ENCODE results near the gene LMTK2. TPM values are rescaled to one million over a fixed set of nuclear protein-coding genes. Genes with fewer than 3 reads are reported as not detected.

LMTK2 gene
- total RNA-seq, 2 experiments from 2014 or later = 10.0 to 17.5 TPM

DNA sequence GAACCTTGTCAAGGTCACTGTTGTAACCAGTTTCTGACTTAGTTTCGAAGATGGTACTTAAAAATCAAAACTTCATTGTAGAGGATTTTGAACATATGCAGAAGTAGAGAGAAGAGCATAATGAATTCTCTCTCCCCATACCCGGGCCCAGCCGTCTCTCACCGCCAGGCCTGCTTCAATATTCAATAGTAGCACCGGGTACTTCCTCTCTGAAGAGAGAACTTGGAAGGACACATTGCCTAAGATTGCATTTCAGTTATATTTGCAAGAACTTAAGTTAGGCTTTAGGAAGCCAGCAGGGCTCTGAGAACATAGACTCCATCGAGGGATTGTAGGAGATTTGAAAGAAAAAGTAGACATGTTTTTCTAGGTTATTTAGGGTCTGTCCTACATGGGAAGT, 19.1 kb downstream of the LMTK2 start:
- H3K9me3 ChIP-seq (ENCODE audit: low read length) = no peaks in the 10 kb centered on the region
- no peak overlapping the region for H3K4me2 ChIP-seq (ENCODE audit: low read length)
- H3K27ac ChIP-seq (ENCODE audit: low read depth, low read length, poor library complexity, severe bottlenecking) = no peak overlapping the region
- no peaks in the 10 kb centered on the region for H3K36me3 ChIP-seq (ENCODE audit: insufficient read depth, low read length)
- H3K4me1 ChIP-seq (ENCODE audit: insufficient read depth, low read length, poor library complexity, severe bottlenecking) = no peaks in the 10 kb centered on the region
- no TSS peak for BruUV-seq (replicated peaks)
- CTCF ChIA-PET (ENCODE audit: unreplicated experiment) = no interaction called here
- intact Hi-C loops (cut with micrococcal nuclease; ENCODE audit: unreplicated experiment) = no loop called here
- H2AFZ ChIP-seq (ENCODE audit: low read length) = no peak overlapping the region
- no peak for DNase-seq (ENCODE audit: low spot score)
- no peaks in the 10 kb centered on the region for H3K9me2 ChIP-seq (ENCODE audit: insufficient read depth, low read length)
- H3K4me3 ChIP-seq (ENCODE audit: low read depth, low read length, poor library complexity, severe bottlenecking) = no peak overlapping the region
- H3K79me2 ChIP-seq (ENCODE audit: insufficient read depth, low read depth, low read length) = peaks cover 21% of the 10 kb centered on the region; the same call in 1 of the 2 replicates
- POLR2A ChIA-PET = no interaction called here
- peaks cover 27% of the 10 kb centered on the region for H4K20me1 ChIP-seq (ENCODE audit: insufficient read depth, low read length)
- no peak for TF ChIP-seq EZH2phosphoT487 (IDR thresholded peaks at IDR 0.05; ENCODE audit: borderline replicate concordance, low read depth, low read length)
- TF ChIP-seq, protein P1, sequence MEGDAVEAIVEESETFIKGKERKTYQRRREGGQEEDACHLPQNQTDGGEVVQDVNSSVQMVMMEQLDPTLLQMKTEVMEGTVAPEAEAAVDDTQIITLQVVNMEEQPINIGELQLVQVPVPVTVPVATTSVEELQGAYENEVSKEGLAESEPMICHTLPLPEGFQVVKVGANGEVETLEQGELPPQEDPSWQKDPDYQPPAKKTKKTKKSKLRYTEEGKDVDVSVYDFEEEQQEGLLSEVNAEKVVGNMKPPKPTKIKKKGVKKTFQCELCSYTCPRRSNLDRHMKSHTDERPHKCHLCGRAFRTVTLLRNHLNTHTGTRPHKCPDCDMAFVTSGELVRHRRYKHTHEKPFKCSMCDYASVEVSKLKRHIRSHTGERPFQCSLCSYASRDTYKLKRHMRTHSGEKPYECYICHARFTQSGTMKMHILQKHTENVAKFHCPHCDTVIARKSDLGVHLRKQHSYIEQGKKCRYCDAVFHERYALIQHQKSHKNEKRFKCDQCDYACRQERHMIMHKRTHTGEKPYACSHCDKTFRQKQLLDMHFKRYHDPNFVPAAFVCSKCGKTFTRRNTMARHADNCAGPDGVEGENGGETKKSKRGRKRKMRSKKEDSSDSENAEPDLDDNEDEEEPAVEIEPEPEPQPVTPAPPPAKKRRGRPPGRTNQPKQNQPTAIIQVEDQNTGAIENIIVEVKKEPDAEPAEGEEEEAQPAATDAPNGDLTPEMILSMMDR (conservative IDR thresholded peaks at IDR 0.05; ENCODE audit: low read length) = no peak

DNA sequence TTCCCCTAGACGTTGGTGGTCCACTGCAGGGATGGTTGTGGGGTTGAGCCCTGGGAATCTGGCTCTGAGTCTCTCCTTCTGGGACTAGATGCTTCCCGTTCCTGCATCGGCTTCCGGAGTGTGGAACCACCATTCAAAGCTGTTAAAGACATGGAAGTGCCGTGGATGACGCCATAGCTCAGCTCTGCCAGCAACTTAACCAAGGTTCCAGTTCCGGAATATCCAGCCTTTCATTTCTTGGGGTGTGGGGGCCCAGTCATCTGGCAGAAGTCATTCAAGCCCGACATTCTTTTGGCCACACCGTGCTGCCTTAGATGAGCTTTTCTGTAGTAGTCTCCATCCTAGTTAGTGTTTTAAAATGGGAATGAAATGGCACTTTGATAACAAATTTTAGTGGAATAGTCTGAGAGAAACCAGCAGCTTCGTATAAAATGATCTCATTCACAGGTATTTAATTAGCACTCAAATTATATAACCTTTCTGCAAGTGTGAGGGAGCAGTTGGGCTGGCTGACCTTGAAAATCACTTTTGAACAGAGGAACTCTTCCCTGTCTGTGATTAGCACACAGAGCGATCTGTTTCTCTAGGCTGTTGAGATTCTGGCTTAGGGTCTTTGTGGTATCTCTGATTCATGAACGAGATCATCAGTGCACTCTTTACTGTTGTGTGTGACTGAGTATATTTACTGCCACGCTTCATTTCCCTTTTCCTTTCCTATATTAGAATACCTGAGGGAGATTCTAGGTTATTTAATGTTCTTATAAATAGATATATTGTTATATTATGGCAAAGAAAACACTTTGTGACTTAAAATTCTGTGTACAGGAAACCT, 19.9 kb downstream of the LMTK2 start:
- no peak overlapping the region for H3K4me2 ChIP-seq (ENCODE audit: low read length)
- no peak for DNase-seq (ENCODE audit: low spot score)
- CTCF ChIA-PET (ENCODE audit: unreplicated experiment) = no interaction called here

More for the DNA sequence above, 19.9 kb downstream of the LMTK2 start:
- H3K27ac ChIP-seq (ENCODE audit: low read depth, low read length, poor library complexity, severe bottlenecking) = no peak overlapping the region
- no TSS peak for BruUV-seq (replicated peaks)
- peaks cover 21% of the 10 kb centered on the region; the same call in 1 of the 2 replicates for H3K79me2 ChIP-seq (ENCODE audit: insufficient read depth, low read depth, low read length)
- H2AFZ ChIP-seq (ENCODE audit: low read length) = no peak overlapping the region
- POLR2A ChIA-PET = interaction anchor here (0.6 kb wide), 1 partner anchor 19 kb away, joined by 3 read pairs; no protein-coding TSS in a partner anchor
- no peaks in the 10 kb centered on the region for H3K9me3 ChIP-seq (ENCODE audit: low read length)
- no peak overlapping the region for H3K4me3 ChIP-seq (ENCODE audit: low read depth, low read length, poor library complexity, severe bottlenecking)
- TF ChIP-seq EZH2phosphoT487 (IDR thresholded peaks at IDR 0.05; ENCODE audit: borderline replicate concordance, low read depth, low read length) = no peak
- TF ChIP-seq, protein P1 (conservative IDR thresholded peaks at IDR 0.05; ENCODE audit: low read length) = no peak
- H3K9me2 ChIP-seq (ENCODE audit: insufficient read depth, low read length) = no peaks in the 10 kb centered on the region
- intact Hi-C loops (cut with micrococcal nuclease; ENCODE audit: unreplicated experiment) = no loop called here
- H3K36me3 ChIP-seq (ENCODE audit: insufficient read depth, low read length) = no peaks in the 10 kb centered on the region
- H4K20me1 ChIP-seq (ENCODE audit: insufficient read depth, low read length) = peaks cover 35% of the 10 kb centered on the region
- no peaks in the 10 kb centered on the region for H3K4me1 ChIP-seq (ENCODE audit: insufficient read depth, low read length, poor library complexity, severe bottlenecking)

Data from OCI-LY7 (cell line).